SK-N-SH treated with all-trans-retinoic acid at 6 μM for 48 hours (cell line): ENCODE data around the gene PERCC1.

ENCODE experiments used
- ATAC-seq: fragments of 200-7000 bp; cut with Tn5 transposase; 3 replicates; pipeline ENCODE4 v1.9.1; 2020; ENCODE audit warnings: mild to moderate bottlenecking, moderate library complexity
- ARNTL ChIP-seq: fragments of 450-650 bp; formaldehyde crosslinking; IDR thresholded peaks from 2 replicates; pipeline ENCODE4 v1.5.0; 2020; ENCODE audit warnings: low read depth, mild to moderate bottlenecking, moderate library complexity, borderline replicate concordance
- BACH2 ChIP-seq: fragments of 250-450 bp; sonication (Bioruptor Pico); IDR thresholded peaks from 2 replicates; pipeline ENCODE4 v1.9.0; 2021; ENCODE audit warnings: mild to moderate bottlenecking, borderline replicate concordance
- CSDC2 ChIP-seq: fragments of 250-450 bp; sonication (Bioruptor Pico); IDR thresholded peaks from 2 replicates; pipeline ENCODE4 v1.5.0; 2020; ENCODE audit warnings: mild to moderate bottlenecking, moderate library complexity
- ESRRG ChIP-seq: fragments of 250-450 bp; sonication (Bioruptor Pico); IDR thresholded peaks from 2 replicates; pipeline ENCODE4 v1.6.1; 2021; ENCODE audit warnings: mild to moderate bottlenecking
- GLIS3 ChIP-seq: fragments of 250-450 bp; sonication (Bioruptor Pico); IDR thresholded peaks from 2 replicates; pipeline ENCODE4 v1.5.0; 2020; ENCODE audit warnings: mild to moderate bottlenecking, moderate library complexity
- ISL1 ChIP-seq: fragments of 250-450 bp; sonication (Bioruptor Pico); IDR thresholded peaks from 2 replicates; pipeline ENCODE4 v2.1.2; 2022; ENCODE audit warnings: mild to moderate bottlenecking, moderate library complexity
- OSR1 ChIP-seq: fragments of 250-450 bp; sonication (Bioruptor Pico); IDR thresholded peaks from 2 replicates; pipeline ENCODE4 v1.8.0; 2022; ENCODE audit warnings: moderate library complexity, mild to moderate bottlenecking, inconsistent platforms
- PATZ1 ChIP-seq: fragments of 250-450 bp; sonication (Bioruptor Pico); IDR thresholded peaks from 2 replicates; pipeline ENCODE4 v1.8.0; 2020; ENCODE audit warnings: mild to moderate bottlenecking, moderate library complexity, borderline replicate concordance
- POU6F1 ChIP-seq: fragments of 250-450 bp; sonication (Bioruptor Pico); IDR thresholded peaks from 2 replicates; pipeline ENCODE4 v1.8.0; 2021; ENCODE audit warnings: low read depth, mild to moderate bottlenecking, moderate library complexity, borderline replicate concordance
- PPARA ChIP-seq: fragments of 250-450 bp; sonication (Bioruptor Pico); IDR thresholded peaks from 2 replicates; pipeline ENCODE4 v1.5.0; 2020; ENCODE audit warnings: mild to moderate bottlenecking, borderline replicate concordance
- RARB ChIP-seq: fragments of 250-450 bp; sonication (Bioruptor Pico); IDR thresholded peaks from 2 replicates; pipeline ENCODE4 v1.8.0; 2021; ENCODE audit warnings: mild to moderate bottlenecking, moderate library complexity
- SNAI2 ChIP-seq: fragments of 250-450 bp; sonication (Bioruptor Pico); IDR thresholded peaks from 2 replicates; pipeline ENCODE4 v1.5.0; 2020; ENCODE audit warnings: mild to moderate bottlenecking, moderate library complexity
- TCF4 ChIP-seq: fragments of 250-450 bp; sonication (Bioruptor Pico); IDR thresholded peaks from 2 replicates; pipeline ENCODE4 v1.8.0; 2021; ENCODE audit warnings: mild to moderate bottlenecking, moderate library complexity, borderline replicate concordance
- TOX ChIP-seq: fragments of 250-450 bp; sonication (Bioruptor Pico); IDR thresholded peaks from 2 replicates; pipeline ENCODE4 v1.8.0; 2021; ENCODE audit warnings: mild to moderate bottlenecking, moderate library complexity, borderline replicate concordance
- ZC3H10 ChIP-seq: fragments of 250-450 bp; sonication (Bioruptor Pico); IDR thresholded peaks from 2 replicates; pipeline ENCODE4 v1.5.1; 2021; ENCODE audit warnings: mild to moderate bottlenecking, moderate library complexity
- ZFP3 ChIP-seq: fragments of 250-450 bp; sonication (Bioruptor Pico); IDR thresholded peaks from 2 replicates; pipeline ENCODE4 v1.5.0; 2020; ENCODE audit warnings: mild to moderate bottlenecking, moderate library complexity
- ZNF565 ChIP-seq: fragments of 450-650 bp; formaldehyde crosslinking; conservative IDR thresholded peaks from 2 replicates; pipeline ENCODE4 v1.5.0; 2020; ENCODE audit warnings: low read depth, mild to moderate bottlenecking, moderate library complexity
- ZNF70 ChIP-seq: fragments of 450-650 bp; formaldehyde crosslinking; IDR thresholded peaks from 2 replicates; pipeline ENCODE4 v1.5.0; 2020; ENCODE audit warnings: mild to moderate bottlenecking, moderate library complexity
- ZNF8 ChIP-seq: fragments of 450-650 bp; formaldehyde crosslinking; IDR thresholded peaks from 2 replicates; pipeline ENCODE4 v1.5.0; 2020; ENCODE audit warnings: mild to moderate bottlenecking, moderate library complexity
- TF ChIP-seq, protein P1 (sequence below): fragments of 250-450 bp; sonication (Bioruptor Pico); IDR thresholded peaks from 2 replicates; pipeline ENCODE4 v1.5.1; 2020; ENCODE audit warnings: low read depth, mild to moderate bottlenecking, moderate library complexity
- TF ChIP-seq, protein P2 (sequence below): fragments of 250-450 bp; sonication (Bioruptor Pico); IDR thresholded peaks from 2 replicates; pipeline ENCODE4 v1.5.0; 2020; ENCODE audit warnings: mild to moderate bottlenecking, moderate library complexity

The PERCC1 gene

DNA sequence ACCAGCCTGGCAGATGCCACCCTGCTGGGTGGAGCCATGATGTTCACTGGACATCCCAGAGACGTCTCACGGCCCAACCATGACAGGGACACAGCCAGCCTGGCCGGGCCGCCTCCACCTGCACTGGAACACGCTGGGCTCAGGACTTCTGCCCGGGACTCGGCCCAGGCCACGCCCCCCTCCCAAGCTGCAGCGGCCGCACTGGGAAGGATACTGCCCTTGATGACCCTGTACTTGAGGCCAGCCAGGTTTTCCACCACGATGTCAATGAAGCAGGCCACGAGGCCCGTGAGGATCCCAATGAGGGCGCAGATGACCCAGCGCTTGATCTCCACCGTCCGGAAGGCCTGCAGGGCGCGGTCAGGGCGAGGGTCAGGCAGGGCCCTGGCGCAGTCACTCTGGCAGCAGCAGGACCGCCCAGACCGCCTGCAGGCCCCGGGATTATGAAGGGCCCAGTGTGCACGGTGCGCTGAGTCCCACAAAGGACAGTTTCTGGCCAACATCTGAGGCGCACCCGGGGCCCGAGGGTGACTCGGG is 29.8 kb downstream of the PERCC1 start (continued):
- TF ChIP-seq ZNF8 = no peak
- no peak for TF ChIP-seq ZFP3 (CRISPR knock-in tag)
- TF ChIP-seq POU6F1 (CRISPR knock-in tag) = no peak
- no peak for TF ChIP-seq OSR1 (CRISPR knock-in tag)
- TF ChIP-seq ESRRG (CRISPR knock-in tag) = no peak
- TF ChIP-seq ZNF565 = no peak
- TF ChIP-seq PPARA (CRISPR knock-in tag) = no peak
- TF ChIP-seq ARNTL (CRISPR knock-in tag) = no peak
- no peak for TF ChIP-seq ZC3H10 (CRISPR knock-in tag)
- TF ChIP-seq TCF4 (CRISPR knock-in tag) = no peak

GRCh38 chr16:1461146-1461545 is 30.3 kb downstream of the PERCC1 start:
- TF ChIP-seq TOX (CRISPR knock-in tag) = no peak
- TF ChIP-seq SNAI2 = no peak
- TF ChIP-seq PATZ1 (CRISPR knock-in tag) = no peak
- TF ChIP-seq, protein P1, sequence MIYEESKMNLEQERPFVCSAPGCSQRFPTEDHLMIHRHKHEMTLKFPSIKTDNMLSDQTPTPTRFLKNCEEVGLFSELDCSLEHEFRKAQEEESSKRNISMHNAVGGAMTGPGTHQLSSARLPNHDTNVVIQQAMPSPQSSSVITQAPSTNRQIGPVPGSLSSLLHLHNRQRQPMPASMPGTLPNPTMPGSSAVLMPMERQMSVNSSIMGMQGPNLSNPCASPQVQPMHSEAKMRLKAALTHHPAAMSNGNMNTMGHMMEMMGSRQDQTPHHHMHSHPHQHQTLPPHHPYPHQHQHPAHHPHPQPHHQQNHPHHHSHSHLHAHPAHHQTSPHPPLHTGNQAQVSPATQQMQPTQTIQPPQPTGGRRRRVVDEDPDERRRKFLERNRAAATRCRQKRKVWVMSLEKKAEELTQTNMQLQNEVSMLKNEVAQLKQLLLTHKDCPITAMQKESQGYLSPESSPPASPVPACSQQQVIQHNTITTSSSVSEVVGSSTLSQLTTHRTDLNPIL (CRISPR knock-in tag) = no peak
- no peak for TF ChIP-seq ARNTL (CRISPR knock-in tag)
- no peak for TF ChIP-seq OSR1 (CRISPR knock-in tag)
- TF ChIP-seq RARB (CRISPR knock-in tag) = no peak
- no peak for TF ChIP-seq ZNF70 (CRISPR knock-in tag)
- TF ChIP-seq, protein P2, sequence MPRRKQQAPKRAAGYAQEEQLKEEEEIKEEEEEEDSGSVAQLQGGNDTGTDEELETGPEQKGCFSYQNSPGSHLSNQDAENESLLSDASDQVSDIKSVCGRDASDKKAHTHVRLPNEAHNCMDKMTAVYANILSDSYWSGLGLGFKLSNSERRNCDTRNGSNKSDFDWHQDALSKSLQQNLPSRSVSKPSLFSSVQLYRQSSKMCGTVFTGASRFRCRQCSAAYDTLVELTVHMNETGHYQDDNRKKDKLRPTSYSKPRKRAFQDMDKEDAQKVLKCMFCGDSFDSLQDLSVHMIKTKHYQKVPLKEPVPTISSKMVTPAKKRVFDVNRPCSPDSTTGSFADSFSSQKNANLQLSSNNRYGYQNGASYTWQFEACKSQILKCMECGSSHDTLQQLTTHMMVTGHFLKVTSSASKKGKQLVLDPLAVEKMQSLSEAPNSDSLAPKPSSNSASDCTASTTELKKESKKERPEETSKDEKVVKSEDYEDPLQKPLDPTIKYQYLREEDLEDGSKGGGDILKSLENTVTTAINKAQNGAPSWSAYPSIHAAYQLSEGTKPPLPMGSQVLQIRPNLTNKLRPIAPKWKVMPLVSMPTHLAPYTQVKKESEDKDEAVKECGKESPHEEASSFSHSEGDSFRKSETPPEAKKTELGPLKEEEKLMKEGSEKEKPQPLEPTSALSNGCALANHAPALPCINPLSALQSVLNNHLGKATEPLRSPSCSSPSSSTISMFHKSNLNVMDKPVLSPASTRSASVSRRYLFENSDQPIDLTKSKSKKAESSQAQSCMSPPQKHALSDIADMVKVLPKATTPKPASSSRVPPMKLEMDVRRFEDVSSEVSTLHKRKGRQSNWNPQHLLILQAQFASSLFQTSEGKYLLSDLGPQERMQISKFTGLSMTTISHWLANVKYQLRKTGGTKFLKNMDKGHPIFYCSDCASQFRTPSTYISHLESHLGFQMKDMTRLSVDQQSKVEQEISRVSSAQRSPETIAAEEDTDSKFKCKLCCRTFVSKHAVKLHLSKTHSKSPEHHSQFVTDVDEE = no peak
- TF ChIP-seq BACH2 (CRISPR knock-in tag) = no peak
- TF ChIP-seq TCF4 (CRISPR knock-in tag) = no peak
- no peak for TF ChIP-seq ZNF565
- TF ChIP-seq ISL1 (CRISPR knock-in tag) = no peak
- no peak for TF ChIP-seq CSDC2
- TF ChIP-seq PPARA (CRISPR knock-in tag) = no peak
- TF ChIP-seq ZC3H10 (CRISPR knock-in tag) = no peak
- no peak for ATAC-seq

- ATAC-seq = no peak
- no peak for TF ChIP-seq ARNTL (CRISPR knock-in tag)
- no peak for TF ChIP-seq GLIS3
- TF ChIP-seq ZFP3 (CRISPR knock-in tag) = no peak
- TF ChIP-seq, protein P2 = no peak
- TF ChIP-seq ZNF8 = no peak
Measured at GRCh38 chr16:1464196-1464893, 33.5 kb downstream of the PERCC1 start.
